Panc1 (cell line): ENCODE data around the gene OR7C1.

Experiments
- CTCF ChIP-seq: fragments of 450-650 bp; IDR thresholded peaks from 2 replicates; pipeline ENCODE4 v1.5.1; 2017; ENCODE audit warnings: mild to moderate bottlenecking
- SIN3A ChIP-seq: IDR thresholded peaks from 2 replicates; pipeline ENCODE4 v1.6.1; 2012; ENCODE audit warnings: low read depth, mild to moderate bottlenecking, low read length, moderate library complexity, borderline replicate concordance; ENCODE audit not compliant: insufficient read depth

DNA sequence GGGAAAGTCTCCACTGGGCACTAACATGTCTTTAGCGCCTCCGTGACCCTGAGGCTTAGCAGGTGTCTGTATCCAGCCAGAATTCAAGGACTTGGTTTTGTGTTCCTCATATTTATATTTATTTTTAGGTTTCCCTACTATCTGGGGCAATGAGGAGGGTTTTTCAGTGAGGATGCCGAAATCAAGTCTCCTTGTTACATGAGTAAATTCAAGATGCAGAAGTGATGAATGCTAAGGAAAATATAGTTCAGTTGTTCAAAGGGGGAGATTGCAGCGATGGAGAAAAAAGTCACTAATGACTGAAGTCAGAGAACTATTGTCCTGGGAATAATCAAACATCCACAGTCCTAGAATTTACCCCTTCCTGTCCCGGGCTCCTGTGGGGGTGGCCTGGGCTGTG, 55.8 kb downstream of the OR7C1 start:
- no peak for TF ChIP-seq CTCF
- TF ChIP-seq SIN3A, result no peak
